ENCODE measurements around the gene EHBP1L1. TPM values are rescaled to one million over a fixed set of nuclear protein-coding genes. Genes with fewer than 3 reads are reported as not detected.

Gene EHBP1L1
- total and polyA plus RNA-seq, 2 of the 13 experiments (the other 11 are each of a cell fraction or from before 2014, with no cell fraction given): 8.3 to 10.6 TPM

DNA sequence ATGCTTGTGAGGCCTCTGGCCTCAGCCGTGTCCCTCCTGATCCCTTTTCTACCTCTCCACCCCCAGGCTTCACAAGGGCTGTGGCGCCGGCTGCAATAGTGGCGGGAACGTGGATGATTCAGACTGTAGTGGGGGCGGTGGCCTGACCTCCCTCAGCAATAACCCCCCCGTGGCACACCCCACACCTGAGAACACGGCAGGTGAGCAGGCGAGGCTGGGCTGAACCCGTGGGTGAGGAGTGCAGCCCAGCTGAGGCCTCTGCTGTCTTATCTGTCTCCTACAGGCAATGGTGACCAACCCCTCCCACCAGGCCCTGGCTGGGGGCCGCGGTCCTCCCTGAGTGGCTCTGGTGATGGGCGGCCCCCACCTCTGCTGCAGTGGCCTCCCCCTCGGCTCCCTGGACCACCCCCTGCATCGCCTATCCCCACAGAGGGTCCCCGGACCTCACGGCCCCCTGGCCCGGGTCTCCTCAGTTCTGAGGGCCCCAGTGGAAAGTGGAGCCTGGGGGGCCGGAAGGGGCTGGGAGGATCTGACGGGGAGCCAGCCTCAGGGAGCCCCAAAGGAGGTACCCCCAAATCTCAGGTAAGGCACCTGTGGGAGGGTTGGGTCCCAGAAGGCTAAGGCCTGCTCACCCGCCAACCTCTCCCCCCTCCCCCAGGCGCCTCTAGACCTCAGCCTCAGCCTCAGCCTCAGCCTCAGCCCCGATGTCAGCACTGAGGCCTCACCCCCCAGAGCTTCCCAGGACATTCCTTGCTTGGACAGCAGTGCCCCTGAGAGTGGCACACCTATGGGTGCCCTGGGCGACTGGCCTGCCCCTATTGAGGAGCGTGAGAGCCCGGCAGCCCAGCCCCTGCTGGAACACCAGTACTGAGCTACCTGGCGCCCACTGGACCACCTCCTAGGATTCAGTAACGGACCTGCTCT, 60.5 kb downstream of the EHBP1L1 start:
- Histone ChIP-seq H3K36me3 (replicated peaks in 1 of 2; ENCODE audit: control insufficient read depth in 1 of 2, insufficient read depth in 2 of 2, low read length in 2 of 2) (peaks cover 23 to 37% of the 10 kb centered on the region in 2 experiments; a peak in 4 of 5 replicates), H3K27me3 (ENCODE audit: control insufficient read depth in 1 of 2, insufficient read depth in 2 of 2, low read length in 2 of 2) (no peaks in the 10 kb centered on the region), H3K79me2 (ENCODE audit: insufficient read depth, low read length) (no peaks in the 10 kb centered on the region), H3K27ac (ENCODE audit: extremely low read length, insufficient read depth, low read length) (no peak overlapping the region), H3K4me3 (replicated peaks in 1 of 3; ENCODE audit: insufficient read depth in 1 of 3, low read depth in 2 of 3, low read length in 3 of 3) (no peak overlapping the region), H4K20me1 (ENCODE audit: insufficient read depth, low read length) (no peaks in the 10 kb centered on the region), H3K9ac (ENCODE audit: insufficient read depth, low read depth, low read length) (peak overlapping the region; percentile 15; the same call in 1 of the 2 replicates), H3K9me3 (ENCODE audit: low read length) (no peaks in the 10 kb centered on the region), H3K4me2 (ENCODE audit: low read depth, low read length) (no peak overlapping the region), H3K4me1 (ENCODE audit: insufficient read depth, low read length) (peaks cover 33% of the 10 kb centered on the region), H2AFZ (ENCODE audit: low read length) (no peak overlapping the region)
- in situ Hi-C loops (cut with HindIII; ENCODE audit: extremely low pct_ligation_motif_present, low pct_unique_long_range_greater_than_20kb) (no loop called here), intact Hi-C loops (cut with micrococcal nuclease; ENCODE audit: unreplicated experiment) (no loop called here)
- ChIA-PET CTCF (ENCODE audit: low intra/inter-chr PET ratio, low total read pairs) (no interaction called here), POLR2A (interaction anchor here (4.6 kb wide), 1 partner anchor 17 kb away, joined by 78 read pairs; no protein-coding TSS in a partner anchor)
- ATAC-seq (no peak), DNase-seq (ENCODE audit: low spot score) (no peak), FAIRE-seq (no peak)
- WGBS (ENCODE audit: low lambda C conversion rate): over 99% methylated on average over 19 of the region's 28 CpGs
- no TSS peak for BruUV-seq (replicated peaks)
- TF ChIP-seq RFX3 (CRISPR knock-in tag; IDR thresholded peaks at IDR 0.05) (no peak), SP4 (CRISPR knock-in tag; IDR thresholded peaks at IDR 0.05) (no peak), FOXA3 (CRISPR knock-in tag; IDR thresholded peaks at IDR 0.05) (no peak), ZNF816 (CRISPR knock-in tag; IDR thresholded peaks at IDR 0.05; ENCODE audit: borderline replicate concordance) (no peak), ZNF484 (CRISPR knock-in tag; IDR thresholded peaks at IDR 0.05; ENCODE audit: borderline replicate concordance, low read depth) (no peak), NKX3-1 (CRISPR knock-in tag; IDR thresholded peaks at IDR 0.05) (no peak)
- TF ChIP-seq, protein P1, sequence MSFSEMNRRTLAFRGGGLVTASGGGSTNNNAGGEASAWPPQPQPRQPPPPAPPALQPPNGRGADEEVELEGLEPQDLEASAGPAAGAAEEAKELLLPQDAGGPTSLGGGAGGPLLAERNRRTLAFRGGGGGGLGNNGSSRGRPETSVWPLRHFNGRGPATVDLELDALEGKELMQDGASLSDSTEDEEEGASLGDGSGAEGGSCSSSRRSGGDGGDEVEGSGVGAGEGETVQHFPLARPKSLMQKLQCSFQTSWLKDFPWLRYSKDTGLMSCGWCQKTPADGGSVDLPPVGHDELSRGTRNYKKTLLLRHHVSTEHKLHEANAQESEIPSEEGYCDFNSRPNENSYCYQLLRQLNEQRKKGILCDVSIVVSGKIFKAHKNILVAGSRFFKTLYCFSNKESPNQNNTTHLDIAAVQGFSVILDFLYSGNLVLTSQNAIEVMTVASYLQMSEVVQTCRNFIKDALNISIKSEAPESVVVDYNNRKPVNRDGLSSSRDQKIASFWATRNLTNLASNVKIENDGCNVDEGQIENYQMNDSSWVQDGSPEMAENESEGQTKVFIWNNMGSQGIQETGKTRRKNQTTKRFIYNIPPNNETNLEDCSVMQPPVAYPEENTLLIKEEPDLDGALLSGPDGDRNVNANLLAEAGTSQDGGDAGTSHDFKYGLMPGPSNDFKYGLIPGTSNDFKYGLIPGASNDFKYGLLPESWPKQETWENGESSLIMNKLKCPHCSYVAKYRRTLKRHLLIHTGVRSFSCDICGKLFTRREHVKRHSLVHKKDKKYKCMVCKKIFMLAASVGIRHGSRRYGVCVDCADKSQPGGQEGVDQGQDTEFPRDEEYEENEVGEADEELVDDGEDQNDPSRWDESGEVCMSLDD (CRISPR knock-in tag; IDR thresholded peaks at IDR 0.05; ENCODE audit: borderline replicate concordance): no peak
- TF ChIP-seq, protein P2, sequence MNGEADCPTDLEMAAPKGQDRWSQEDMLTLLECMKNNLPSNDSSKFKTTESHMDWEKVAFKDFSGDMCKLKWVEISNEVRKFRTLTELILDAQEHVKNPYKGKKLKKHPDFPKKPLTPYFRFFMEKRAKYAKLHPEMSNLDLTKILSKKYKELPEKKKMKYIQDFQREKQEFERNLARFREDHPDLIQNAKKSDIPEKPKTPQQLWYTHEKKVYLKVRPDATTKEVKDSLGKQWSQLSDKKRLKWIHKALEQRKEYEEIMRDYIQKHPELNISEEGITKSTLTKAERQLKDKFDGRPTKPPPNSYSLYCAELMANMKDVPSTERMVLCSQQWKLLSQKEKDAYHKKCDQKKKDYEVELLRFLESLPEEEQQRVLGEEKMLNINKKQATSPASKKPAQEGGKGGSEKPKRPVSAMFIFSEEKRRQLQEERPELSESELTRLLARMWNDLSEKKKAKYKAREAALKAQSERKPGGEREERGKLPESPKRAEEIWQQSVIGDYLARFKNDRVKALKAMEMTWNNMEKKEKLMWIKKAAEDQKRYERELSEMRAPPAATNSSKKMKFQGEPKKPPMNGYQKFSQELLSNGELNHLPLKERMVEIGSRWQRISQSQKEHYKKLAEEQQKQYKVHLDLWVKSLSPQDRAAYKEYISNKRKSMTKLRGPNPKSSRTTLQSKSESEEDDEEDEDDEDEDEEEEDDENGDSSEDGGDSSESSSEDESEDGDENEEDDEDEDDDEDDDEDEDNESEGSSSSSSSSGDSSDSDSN (CRISPR knock-in tag; IDR thresholded peaks at IDR 0.05): no peak
- TF ChIP-seq, protein P3, sequence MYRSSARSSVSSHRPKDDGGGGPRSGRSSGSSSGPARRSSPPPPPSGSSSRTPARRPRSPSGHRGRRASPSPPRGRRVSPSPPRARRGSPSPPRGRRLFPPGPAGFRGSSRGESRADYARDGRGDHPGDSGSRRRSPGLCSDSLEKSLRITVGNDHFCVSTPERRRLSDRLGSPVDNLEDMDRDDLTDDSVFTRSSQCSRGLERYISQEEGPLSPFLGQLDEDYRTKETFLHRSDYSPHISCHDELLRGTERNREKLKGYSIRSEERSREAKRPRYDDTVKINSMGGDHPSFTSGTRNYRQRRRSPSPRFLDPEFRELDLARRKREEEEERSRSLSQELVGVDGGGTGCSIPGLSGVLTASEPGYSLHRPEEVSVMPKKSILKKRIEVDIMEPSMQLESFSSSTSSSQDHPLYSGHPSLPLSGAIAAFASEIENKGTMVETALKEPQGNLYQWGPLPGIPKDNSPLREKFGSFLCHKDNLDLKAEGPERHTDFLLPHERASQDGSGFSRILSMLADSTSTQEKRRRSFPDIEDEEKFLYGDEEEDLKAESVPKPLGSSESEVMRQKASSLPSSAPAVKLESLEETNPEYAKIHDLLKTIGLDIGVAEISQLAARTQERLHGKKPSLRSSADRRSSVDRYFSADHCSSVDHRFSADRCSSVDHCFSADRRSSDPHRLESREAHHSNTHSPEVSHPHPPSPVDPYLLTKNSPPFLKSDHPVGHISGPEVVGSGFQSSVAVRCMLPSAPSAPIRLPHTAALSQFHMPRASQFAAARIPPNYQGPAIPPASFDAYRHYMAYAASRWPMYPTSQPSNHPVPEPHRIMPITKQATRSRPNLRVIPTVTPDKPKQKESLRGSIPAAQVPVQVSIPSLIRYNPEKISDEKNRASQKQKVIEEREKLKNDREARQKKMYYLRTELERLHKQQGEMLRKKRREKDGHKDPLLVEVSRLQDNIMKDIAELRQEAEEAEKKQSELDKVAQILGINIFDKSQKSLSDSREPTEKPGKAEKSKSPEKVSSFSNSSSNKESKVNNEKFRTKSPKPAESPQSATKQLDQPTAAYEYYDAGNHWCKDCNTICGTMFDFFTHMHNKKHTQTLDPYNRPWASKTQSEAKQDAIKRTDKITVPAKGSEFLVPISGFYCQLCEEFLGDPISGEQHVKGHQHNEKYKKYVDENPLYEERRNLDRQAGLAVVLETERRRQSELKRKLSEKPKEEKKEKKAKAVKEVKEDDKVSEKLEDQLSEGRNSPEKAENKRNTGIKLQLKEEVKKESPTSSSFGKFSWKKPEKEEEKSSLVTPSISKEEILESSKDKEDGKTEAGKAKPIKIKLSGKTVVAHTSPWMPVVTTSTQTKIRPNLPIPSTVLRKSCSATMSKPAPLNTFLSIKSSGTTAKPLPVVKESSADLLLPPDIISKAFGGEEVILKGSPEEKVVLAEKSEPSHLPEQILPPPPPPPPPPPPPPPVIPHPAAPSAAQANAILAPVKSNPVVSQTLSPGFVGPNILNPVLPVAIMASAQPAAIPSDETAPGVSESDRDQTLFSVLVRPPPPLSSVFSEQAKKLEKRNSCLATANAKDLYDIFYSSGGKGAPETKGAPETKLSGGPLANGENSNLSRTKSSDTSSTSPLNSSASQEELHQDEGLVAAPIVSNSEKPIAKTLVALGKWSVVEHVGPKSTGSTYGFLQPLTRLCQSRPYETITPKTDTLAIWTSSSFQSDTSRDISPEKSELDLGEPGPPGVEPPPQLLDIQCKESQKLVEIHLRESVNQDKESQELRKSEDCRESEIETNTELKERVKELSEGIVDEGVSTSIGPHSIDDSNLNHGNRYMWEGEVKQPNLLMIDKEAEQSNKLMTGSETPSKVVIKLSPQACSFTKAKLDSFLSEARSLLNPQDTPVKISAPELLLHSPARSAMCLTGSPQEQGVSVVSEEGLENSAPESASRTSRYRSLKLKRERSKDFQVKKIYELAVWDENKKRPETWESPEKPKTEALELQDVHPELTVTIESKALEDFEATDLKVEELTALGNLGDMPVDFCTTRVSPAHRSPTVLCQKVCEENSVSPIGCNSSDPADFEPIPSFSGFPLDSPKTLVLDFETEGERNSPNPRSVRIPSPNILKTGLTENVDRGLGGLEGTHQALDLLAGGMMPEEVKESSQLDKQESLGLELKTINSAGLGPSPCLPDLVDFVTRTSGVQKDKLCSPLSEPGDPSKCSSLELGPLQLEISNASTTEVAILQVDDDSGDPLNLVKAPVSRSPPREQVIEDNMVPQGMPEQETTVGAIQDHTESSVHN (CRISPR knock-in tag; IDR thresholded peaks at IDR 0.05): no peak

Measured in HepG2 (cell line).